HG02588 (cell line): ENCODE data around the gene MYBPH.

Experiments
- ATAC-seq: cut with Tn5 transposase; IDR thresholded peaks from one replicate; pipeline ENCODE4 v1.9.1; 2021; ENCODE audit warnings: mild to moderate bottlenecking, moderate library complexity; ENCODE audit not compliant: unreplicated experiment

Gene MYBPH

GRCh38 chr1:203175237-203175826 is at the start of gene MYBPH:
Gene MYBPH (minus strand): TSS chr1:203175826. CDS start chr1:203175755, 71 bp downstream.
- no peak for ATAC-seq

GRCh38 chr1:203225071-203225470 is 49.4 kb upstream of the MYBPH start:
- no peak for ATAC-seq

GRCh38 chr1:203223012-203223775 is 47.6 kb upstream of the MYBPH start:
- ATAC-seq, result no peak

GRCh38 chr1:203219934-203220333 is 44.3 kb upstream of the MYBPH start:
- ATAC-seq, result no peak

- no peak for ATAC-seq
Measured at GRCh38 chr1:203219171-203219570, 43.5 kb upstream of the MYBPH start.

- no peak for ATAC-seq
Measured at GRCh38 chr1:203217668-203218067, 42.0 kb upstream of the MYBPH start.

GRCh38 chr1:203217139-203217655 is 41.6 kb upstream of the MYBPH start:
- no peak for ATAC-seq

- no peak for ATAC-seq
Measured at GRCh38 chr1:203216274-203217138, 40.9 kb upstream of the MYBPH start.

GRCh38 chr1:203215573-203215972 is 39.9 kb upstream of the MYBPH start:
- ATAC-seq, result no peak

- ATAC-seq, result no peak
Measured at GRCh38 chr1:203214871-203215270, 39.2 kb upstream of the MYBPH start.

- ATAC-seq, result no peak
Measured at GRCh38 chr1:203213126-203213525, 37.5 kb upstream of the MYBPH start.

GRCh38 chr1:203211812-203212211 is 36.2 kb upstream of the MYBPH start:
- ATAC-seq, result no peak

- ATAC-seq, result no peak
Measured at GRCh38 chr1:203210988-203211387, 35.4 kb upstream of the MYBPH start.

GRCh38 chr1:203210350-203210749 is 34.7 kb upstream of the MYBPH start:
- no peak for ATAC-seq

GRCh38 chr1:203208181-203208580 is 32.6 kb upstream of the MYBPH start:
- no peak for ATAC-seq

GRCh38 chr1:203207751-203208150 is 32.1 kb upstream of the MYBPH start:
- no peak for ATAC-seq

GRCh38 chr1:203206129-203206687 is 30.6 kb upstream of the MYBPH start:
- no peak for ATAC-seq

GRCh38 chr1:203204756-203205155 is 29.1 kb upstream of the MYBPH start:
- ATAC-seq, result no peak

GRCh38 chr1:203202431-203203245 is 27.0 kb upstream of the MYBPH start:
- ATAC-seq, result no peak

- ATAC-seq, result no peak
Measured at GRCh38 chr1:203201516-203202205, 26.0 kb upstream of the MYBPH start.
